ENCODE data around the gene SPEG. TPM values are rescaled to one million over a fixed set of nuclear protein-coding genes. Genes with fewer than 3 reads are reported as not detected.

SPEG gene
- total RNA-seq, 2 experiments from 2014 or later, result 0.46 TPM; not detected in 1

DNA sequence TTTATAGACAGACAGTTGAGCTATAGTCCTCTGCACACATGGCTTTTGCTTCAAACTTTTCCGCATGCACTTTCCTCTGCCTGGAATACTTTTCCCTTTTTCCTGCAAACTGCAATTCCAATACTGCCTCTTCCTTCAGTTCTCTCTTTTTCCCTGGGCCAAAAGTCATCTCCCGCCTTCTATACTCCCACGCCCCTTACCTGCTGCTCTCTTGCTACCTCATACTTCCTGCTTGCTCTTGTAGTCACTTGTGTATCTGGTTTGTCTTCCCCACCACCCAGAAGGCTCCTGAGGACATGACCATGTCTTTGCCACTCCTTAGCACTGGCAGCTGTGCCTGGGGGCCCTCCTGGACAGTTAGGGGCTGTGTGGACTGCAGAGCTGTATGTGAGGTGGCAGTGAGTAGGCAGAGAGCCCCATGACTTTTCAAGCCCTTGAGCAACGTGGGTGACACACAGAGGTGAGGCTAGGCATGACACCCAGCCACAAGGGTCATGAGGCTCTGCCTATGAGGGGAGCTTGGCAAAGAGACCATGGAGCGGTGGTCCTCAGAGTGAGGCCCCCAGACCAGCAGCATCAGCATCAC lies 23.2 kb downstream of the SPEG start:
- H3K4me3 ChIP-seq (ENCODE audit: low read depth, low read length, poor library complexity, severe bottlenecking), result no peak overlapping the region
- H3K27ac ChIP-seq (ENCODE audit: low read depth, low read length, poor library complexity, severe bottlenecking), result no peak overlapping the region
- H3K4me1 ChIP-seq (ENCODE audit: insufficient read depth, low read length, poor library complexity, severe bottlenecking), result peaks cover 9% of the 10 kb centered on the region
- H3K79me2 ChIP-seq (ENCODE audit: insufficient read depth, low read depth, low read length), result no peaks in the 10 kb centered on the region
- no peak for TF ChIP-seq EZH2phosphoT487 (IDR thresholded peaks at IDR 0.05; ENCODE audit: borderline replicate concordance, low read depth, low read length)
- TF ChIP-seq, protein P1, sequence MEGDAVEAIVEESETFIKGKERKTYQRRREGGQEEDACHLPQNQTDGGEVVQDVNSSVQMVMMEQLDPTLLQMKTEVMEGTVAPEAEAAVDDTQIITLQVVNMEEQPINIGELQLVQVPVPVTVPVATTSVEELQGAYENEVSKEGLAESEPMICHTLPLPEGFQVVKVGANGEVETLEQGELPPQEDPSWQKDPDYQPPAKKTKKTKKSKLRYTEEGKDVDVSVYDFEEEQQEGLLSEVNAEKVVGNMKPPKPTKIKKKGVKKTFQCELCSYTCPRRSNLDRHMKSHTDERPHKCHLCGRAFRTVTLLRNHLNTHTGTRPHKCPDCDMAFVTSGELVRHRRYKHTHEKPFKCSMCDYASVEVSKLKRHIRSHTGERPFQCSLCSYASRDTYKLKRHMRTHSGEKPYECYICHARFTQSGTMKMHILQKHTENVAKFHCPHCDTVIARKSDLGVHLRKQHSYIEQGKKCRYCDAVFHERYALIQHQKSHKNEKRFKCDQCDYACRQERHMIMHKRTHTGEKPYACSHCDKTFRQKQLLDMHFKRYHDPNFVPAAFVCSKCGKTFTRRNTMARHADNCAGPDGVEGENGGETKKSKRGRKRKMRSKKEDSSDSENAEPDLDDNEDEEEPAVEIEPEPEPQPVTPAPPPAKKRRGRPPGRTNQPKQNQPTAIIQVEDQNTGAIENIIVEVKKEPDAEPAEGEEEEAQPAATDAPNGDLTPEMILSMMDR (conservative IDR thresholded peaks at IDR 0.05; ENCODE audit: low read length), result peak; percentile 70
- POLR2A ChIA-PET, result interaction anchor here (0.7 to 1.1 kb wide), 2 partner anchors 17 to 866 kb away, joined by 3 read pairs; no protein-coding TSS in a partner anchor
- intact Hi-C loops (cut with micrococcal nuclease; ENCODE audit: unreplicated experiment), result loop anchor here (1.0 to 2.0 kb wide), 2 partner anchors 27 to 55 kb away; no protein-coding TSS in a partner anchor
- no peaks in the 10 kb centered on the region for H3K9me2 ChIP-seq (ENCODE audit: insufficient read depth, low read length)
- H4K20me1 ChIP-seq (ENCODE audit: insufficient read depth, low read length), result no peaks in the 10 kb centered on the region
- no peaks in the 10 kb centered on the region for H3K36me3 ChIP-seq (ENCODE audit: insufficient read depth, low read length)
- H3K4me2 ChIP-seq (ENCODE audit: low read length), result no peak overlapping the region
- CTCF ChIA-PET (ENCODE audit: unreplicated experiment), result interaction anchor here (1.5 kb wide), 1 partner anchor 25 kb away, joined by 3 read pairs; no protein-coding TSS in a partner anchor
- H3K9me3 ChIP-seq (ENCODE audit: low read length), result no peaks in the 10 kb centered on the region
- BruUV-seq (replicated peaks), result no TSS peak
- peak overlapping the region; percentile 57; the same call in 1 of the 2 replicates for H2AFZ ChIP-seq (ENCODE audit: low read length)
- DNase-seq (ENCODE audit: low spot score), result peak; percentile 60

- ChIA-PET CTCF (ENCODE audit: unreplicated experiment) (no interaction called here), POLR2A (interaction anchor here (1.0 kb wide), 1 partner anchor 40 kb away, joined by 3 read pairs; the partner anchor contains the start of gene GMPPA)
- TF ChIP-seq, protein P1 (conservative IDR thresholded peaks at IDR 0.05; ENCODE audit: low read length), result no peak
- no peak for TF ChIP-seq EZH2phosphoT487 (IDR thresholded peaks at IDR 0.05; ENCODE audit: borderline replicate concordance, low read depth, low read length)
- H2AFZ ChIP-seq (ENCODE audit: low read length), result no peak overlapping the region
- H3K27ac ChIP-seq (ENCODE audit: low read depth, low read length, poor library complexity, severe bottlenecking), result no peak overlapping the region
- no peak for DNase-seq (ENCODE audit: low spot score)
- H3K9me2 ChIP-seq (ENCODE audit: insufficient read depth, low read length), result no peaks in the 10 kb centered on the region
- no TSS peak for BruUV-seq (replicated peaks)
- H4K20me1 ChIP-seq (ENCODE audit: insufficient read depth, low read length), result no peaks in the 10 kb centered on the region
- H3K4me2 ChIP-seq (ENCODE audit: low read length), result no peak overlapping the region
- H3K36me3 ChIP-seq (ENCODE audit: insufficient read depth, low read length), result no peaks in the 10 kb centered on the region
- no peaks in the 10 kb centered on the region for H3K9me3 ChIP-seq (ENCODE audit: low read length)
- intact Hi-C loops (cut with micrococcal nuclease; ENCODE audit: unreplicated experiment), result loop anchor here (1.0 to 2.0 kb wide), 3 partner anchors 28 to 71 kb away; no protein-coding TSS in a partner anchor
- H3K4me3 ChIP-seq (ENCODE audit: low read depth, low read length, poor library complexity, severe bottlenecking), result no peak overlapping the region
- H3K4me1 ChIP-seq (ENCODE audit: insufficient read depth, low read length, poor library complexity, severe bottlenecking), result peaks cover 9% of the 10 kb centered on the region
- no peaks in the 10 kb centered on the region for H3K79me2 ChIP-seq (ENCODE audit: insufficient read depth, low read depth, low read length)
Observed at GRCh38 chr2:219458996-219459395, 24.4 kb downstream of the SPEG start.
